Cardiac fibroblast (primary cell): Measurements from ENCODE around the gene REELD1.

Experiments used
- DNase-seq, 2 donors: peaks; one replicate each; pipeline versions ENCODE4 v3.0.0 to v3.0.0-alpha.2; 2010; ENCODE audit warnings: low read depth in 2 of 2
- H3K4me3 ChIP-seq, 2 donors: replicated peaks in 1 of 2; 1 replicate in 1 of 2; 2 replicates in 1 of 2; pipeline ENCODE4 v1.5.1; 2011; ENCODE audit warnings: low read depth in 2 of 2, low read length in 2 of 2, mild to moderate bottlenecking in 2 of 2, moderate library complexity in 1 of 2
- CTCF ChIP-seq: IDR thresholded peaks from one replicate; pipeline ENCODE4 v1.5.1; 2011; ENCODE audit warnings: low read depth, mild to moderate bottlenecking, low read length, inconsistent platforms

The REELD1 gene

GRCh38 chr4:146178126-146178525 is 36.2 kb upstream of the REELD1 start:
- TF ChIP-seq CTCF: no peak
- DNase-seq: peak; percentile 24 to 30
- no peak overlapping the region for H3K4me3 ChIP-seq

DNA sequence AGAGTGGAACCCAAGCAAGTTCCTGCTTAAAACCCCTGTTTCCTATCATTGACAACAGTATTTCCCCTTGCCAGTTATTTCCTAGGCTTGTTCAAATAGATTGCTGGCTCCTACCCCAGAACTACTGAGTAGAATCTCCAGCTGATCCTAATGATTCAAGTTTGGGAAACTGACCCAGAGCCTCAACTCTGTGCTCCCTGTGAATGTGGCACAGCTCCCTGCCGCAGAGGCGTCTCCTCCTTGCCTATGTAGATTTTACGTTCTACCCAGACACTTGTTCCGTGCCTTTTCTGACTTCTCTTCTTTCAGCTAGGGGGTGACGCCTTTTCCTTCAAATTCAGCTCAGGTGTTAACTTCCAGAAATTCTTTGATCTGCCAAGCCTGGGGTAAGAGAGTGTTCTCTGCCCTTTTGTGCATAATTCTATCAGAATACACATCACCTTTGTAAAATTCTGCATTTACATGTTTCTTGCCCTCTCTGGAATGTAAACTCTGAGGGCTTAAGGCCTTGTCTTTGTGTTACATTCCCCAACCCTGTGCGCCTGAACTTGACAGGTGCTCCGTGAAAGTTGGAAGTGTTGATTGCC is 34.5 kb upstream of the REELD1 start:
- DNase-seq: no peak
- TF ChIP-seq CTCF: no peak
- no peak overlapping the region for H3K4me3 ChIP-seq

DNA sequence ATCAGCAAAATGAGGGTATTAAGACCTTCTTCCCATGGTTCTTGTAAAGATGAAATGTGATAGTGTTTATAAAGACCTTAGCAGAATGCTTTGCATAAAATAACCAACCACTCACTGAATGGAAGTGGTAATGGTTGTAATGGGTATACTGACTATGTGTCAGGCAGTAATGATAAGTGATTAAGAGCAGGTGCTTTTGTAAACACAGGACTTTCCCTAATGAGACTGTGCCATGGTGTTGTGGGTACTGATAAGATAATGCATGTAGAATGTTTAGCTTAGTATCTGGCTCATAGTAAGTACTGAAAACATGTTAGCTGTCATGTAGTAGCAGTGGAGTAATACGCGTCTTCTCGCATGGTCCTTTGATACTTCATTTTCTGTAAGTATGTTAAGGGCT is 31.9 kb upstream of the REELD1 start:
- no peak for TF ChIP-seq CTCF
- H3K4me3 ChIP-seq: no peak overlapping the region
- DNase-seq: no peak

DNA sequence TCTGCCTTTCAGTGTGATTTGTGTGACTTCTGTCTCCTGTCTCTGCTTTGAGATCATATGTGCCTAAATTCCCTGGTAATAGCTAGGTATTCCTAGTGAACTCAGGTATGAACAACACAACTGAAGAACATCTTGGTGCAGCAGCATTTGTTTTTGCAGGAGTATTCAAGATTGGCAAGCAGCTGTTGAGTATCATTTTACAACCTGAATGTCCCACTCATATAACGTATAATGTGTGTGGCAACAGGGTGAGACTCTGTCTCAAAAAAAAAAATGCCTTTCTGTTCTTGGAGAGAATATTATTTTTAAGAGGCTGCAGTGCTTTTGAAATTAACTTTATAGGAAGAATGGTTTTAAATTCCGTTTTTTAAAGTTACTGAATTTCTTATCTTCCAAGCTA is 31.1 kb upstream of the REELD1 start:
- no peak overlapping the region for H3K4me3 ChIP-seq
- TF ChIP-seq CTCF: no peak
- DNase-seq: no peak

DNA sequence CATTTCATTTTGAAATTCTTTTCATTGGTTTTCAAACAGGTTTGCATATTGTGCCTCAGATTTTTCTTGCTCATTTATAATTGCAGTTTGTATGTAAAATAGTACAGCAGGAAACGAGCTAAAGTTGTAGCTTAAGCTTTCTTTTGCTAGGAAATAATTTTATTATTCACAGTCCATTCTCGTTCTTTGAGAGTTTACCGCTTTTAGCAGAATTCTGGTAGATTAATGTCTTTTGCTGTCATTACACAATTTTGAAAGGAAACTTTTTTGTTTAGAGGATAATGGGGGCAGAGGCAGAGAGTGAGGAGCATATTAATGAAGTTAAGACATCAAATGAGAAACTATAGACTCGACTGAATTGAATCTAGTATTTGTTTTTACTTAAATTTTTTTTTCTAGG is 28.3 kb upstream of the REELD1 start:
- no peak for DNase-seq
- no peak for TF ChIP-seq CTCF
- H3K4me3 ChIP-seq: no peak overlapping the region

GRCh38 chr4:146186596-146186995 is 27.7 kb upstream of the REELD1 start:
- TF ChIP-seq CTCF: no peak
- no peak overlapping the region for H3K4me3 ChIP-seq
- DNase-seq: peak in 1 of 2 donors; percentile 18

DNA sequence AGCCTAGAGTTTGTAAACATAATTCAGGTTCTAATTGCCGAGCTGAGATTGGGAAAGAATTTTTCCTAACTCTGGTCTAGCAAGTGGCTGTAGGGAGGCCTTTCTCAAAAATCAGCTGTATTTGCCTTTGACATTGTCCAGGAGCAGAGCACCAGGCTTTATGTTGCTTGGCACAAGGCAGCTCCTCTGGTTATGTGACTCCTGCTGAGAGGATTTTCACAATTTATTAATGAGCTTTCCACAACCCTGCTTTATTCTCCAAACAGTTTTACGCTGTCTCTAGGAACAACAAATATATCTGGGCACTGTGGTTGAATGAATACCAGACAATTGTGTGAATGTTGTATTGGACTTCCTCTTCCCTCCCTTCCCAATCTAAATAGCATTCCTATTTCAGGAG is 23.9 kb upstream of the REELD1 start:
- no peak for DNase-seq
- TF ChIP-seq CTCF: no peak
- H3K4me3 ChIP-seq: no peak overlapping the region
